ENCODE results near the gene IFNE.
"Not testable (repeated sequence)": the region's sequence is repeated elsewhere in the genome, so short reads cannot be mapped to it uniquely, and the experiment has no call there.

Gene IFNE

DNA sequence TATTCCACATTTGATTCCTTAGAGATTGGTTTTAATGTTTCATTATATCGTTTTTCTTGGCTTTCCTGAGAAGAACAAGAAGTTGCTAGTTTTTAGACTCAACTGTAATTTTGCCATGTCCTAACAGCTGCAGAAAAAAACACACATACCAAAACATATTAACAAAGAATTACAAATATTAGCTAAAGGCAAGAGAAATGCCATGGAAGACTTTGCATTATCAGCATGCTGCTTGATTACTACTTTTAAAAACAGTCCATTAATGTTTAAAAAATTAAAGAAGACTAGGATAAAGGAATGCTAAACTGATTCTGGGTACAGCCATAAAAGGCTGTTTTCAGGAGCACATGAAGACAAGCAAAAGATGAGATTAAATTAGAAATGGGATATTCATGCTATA, 20.5 kb upstream of the IFNE start:
- DNase-seq (ENCODE audit: low read depth) = no peak
- no peak overlapping the region for H3K4me3 ChIP-seq (ENCODE audit: low read depth, low read length)

DNA sequence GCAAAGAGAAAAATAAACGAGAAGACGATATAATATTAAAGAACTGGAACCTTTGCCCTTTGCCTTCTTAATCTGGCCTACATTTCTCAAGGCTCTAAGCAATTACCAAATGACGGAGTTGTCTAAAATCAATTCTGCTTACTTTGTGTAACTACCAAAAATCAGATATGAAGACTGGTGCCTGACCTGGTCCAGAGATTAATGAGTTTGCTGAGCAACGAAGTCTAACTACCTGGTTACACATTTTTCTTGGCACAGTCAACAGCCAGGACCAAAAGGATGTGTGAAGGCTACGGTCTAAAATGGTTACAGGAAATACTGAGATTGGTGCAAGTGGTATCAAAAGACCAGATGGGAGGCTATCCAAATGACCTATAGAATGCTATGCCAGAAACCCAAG, 17.8 kb upstream of the IFNE start:
- DNase-seq (ENCODE audit: low read depth) = no peak
- H3K4me3 ChIP-seq (ENCODE audit: low read depth, low read length) = no peak overlapping the region

DNA sequence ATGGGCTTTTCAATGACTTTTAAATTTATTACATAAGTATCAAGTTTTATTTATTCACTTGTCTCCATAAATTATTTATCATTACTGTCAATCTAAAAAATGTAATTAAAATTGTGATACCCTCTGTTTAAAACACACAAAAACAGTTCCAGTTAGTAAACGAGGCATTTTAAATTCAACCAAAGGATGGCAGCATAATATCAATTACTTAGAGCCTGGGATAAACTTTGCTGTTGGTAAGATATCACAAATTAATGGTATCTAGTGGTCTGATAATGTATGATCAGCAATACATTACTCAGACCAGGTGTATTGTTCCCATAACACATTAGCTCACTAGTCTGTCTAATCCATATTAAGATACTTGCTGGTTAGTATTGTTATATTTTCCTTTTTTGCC, 9.6 kb upstream of the IFNE start:
- DNase-seq (ENCODE audit: low read depth) = no peak
- H3K4me3 ChIP-seq (ENCODE audit: low read depth, low read length) = no peak overlapping the region

DNA sequence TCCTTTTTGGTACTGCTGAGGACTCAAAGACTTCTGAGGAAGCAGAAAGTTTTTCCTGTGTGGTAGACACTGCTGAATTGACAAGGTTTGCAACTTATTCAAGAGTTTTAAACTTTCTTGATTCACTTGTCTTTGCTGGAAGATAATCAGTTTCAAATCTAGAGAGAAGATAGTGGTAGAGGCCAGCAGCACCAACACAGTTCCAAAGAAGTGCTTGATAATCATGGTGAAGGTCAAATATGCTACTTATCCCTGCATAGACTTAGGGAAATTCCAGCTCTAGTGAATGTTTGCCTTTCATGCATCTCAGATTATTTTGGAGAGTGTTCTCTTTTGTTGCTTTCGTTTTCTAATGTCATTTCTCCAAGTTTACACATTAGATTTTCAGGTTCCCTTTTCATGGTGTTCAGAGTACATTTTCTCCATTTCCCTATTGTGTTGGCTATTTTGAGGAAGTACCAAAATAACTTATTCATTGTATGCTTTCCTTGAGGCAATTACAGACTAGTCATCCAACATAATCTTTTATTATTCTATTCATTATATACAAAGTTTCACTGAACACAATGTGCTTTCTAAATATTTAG, 550 bp downstream of the IFNE start:
- no peak for DNase-seq (ENCODE audit: low read depth)
- H3K4me3 ChIP-seq (ENCODE audit: low read depth, low read length) = no peak overlapping the region

DNA sequence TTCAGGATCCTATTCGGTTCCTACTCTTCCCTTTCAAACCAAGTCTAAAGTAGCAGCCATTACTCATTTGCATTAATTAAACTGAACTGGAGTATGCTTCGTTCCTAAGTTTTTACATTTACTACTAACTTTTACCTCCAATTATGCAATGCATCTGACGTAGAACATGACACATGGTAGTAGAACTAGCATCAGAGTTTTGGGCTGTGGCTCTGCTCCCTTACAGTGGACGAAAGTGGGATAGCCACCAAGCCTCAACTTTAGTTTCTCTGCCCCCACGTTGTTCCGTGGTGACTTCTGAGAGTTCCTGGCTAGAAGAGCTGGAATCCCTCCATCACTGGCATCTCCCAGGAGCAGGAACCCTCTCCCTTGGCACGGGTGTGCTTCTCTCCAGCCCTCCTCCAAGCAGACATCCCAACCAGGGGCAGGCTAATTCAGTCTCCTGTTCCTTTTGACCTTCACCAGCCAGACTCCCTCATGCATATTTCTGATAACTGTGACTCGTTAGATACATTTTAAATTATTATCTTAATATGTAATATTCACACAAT, 2.9 kb downstream of the IFNE start:
- no peak overlapping the region for H3K4me3 ChIP-seq (ENCODE audit: low read depth, low read length)
- no peak for DNase-seq (ENCODE audit: low read depth)

DNA sequence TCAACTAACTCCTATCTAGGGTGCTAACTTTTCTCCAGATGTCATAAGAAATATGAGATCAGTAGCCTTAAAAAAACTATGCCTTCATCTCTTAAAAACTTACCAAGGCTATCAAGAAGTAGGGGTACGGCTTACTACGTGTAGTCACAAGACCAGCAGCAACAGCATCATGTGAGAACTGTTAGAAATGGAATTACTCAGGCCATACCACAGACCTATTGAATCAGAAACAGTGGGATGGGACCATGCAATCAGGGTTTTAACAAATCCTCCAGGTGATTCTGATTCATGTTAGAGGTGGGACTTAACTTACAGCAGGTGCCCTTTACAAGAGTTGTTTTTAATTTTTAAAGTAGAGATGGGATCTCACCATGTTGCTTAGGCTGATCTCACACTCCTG, 4.6 kb downstream of the IFNE start:
- H3K4me3 ChIP-seq (ENCODE audit: low read depth, low read length) = no peak overlapping the region
- DNase-seq (ENCODE audit: low read depth) = no peak

DNA sequence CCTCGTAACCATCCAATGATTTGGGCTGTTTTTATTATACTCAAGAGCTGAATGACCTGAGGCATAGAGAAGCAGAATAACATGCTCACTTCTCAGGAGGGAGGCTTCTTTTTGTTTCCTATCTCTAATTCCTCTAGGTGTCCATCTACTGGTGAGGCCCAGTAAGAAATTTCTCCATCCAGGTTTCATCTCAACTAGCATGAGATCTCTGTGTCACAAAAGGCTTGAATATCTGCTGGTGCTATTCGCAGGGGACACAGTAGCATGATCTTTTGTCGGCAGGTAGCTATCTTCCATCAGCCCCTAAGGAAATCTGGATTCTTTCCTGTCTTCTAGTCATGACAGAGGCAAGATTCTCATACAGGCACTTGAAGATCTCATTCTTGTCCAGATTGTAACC, 8.9 kb downstream of the IFNE start:
- no peak overlapping the region for H3K4me3 ChIP-seq (ENCODE audit: low read depth, low read length)
- DNase-seq (ENCODE audit: low read depth) = no peak

DNA sequence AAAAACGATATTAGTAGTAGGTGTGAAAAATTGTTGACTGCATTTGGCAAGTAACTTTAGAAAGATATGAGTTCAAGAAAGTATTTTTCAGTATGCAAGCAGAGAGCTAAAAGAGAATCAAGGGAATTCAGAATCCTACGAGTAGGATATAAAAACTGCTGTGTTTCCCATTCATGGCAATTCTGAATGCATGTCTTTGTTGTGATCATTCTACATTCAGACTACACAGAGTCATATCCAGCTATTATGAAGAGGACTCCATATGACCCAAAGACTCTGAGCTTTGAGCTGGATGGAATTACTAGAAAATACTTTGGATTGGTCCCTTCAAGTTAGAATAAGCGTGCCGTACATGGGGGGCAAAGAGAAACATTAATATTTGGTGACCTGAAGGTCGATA, 12.0 kb downstream of the IFNE start:
- H3K4me3 ChIP-seq (ENCODE audit: low read depth, low read length) = no peak overlapping the region
- DNase-seq (ENCODE audit: low read depth) = no peak

DNA sequence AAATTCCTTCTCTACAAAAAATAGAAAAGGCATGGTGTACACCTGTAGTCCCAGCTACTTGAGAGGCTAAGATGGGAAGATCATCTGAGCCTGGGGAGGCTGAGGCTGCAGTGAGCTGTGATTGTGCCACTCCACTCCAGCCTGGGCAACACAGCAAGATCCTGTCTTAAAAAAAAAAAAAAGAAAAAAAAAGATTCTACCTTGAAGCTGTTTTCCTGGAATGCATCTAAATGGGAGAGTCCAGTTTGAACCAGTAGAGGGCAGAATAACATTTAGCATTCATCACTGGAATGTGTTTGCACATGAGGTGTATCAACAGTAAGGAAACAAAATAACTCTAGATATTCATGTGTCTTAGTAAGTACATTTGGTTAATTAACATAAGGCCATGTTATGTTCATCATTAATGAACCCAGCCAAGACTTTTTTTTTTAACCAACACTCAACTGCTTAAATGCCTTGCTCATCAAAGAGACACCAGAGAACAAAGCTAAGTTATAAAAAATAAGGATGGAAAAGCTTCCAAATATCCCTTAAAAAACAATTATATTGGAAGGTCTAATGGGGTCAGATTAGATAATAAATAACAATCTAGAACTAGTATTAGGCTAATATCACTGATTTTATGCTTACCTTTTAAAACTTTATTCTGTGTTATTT, 16.1 kb downstream of the IFNE start:
- DNase-seq (ENCODE audit: low read depth) = peak; percentile 38
- H3K4me3 ChIP-seq (ENCODE audit: low read depth, low read length) = no peak overlapping the region

DNA sequence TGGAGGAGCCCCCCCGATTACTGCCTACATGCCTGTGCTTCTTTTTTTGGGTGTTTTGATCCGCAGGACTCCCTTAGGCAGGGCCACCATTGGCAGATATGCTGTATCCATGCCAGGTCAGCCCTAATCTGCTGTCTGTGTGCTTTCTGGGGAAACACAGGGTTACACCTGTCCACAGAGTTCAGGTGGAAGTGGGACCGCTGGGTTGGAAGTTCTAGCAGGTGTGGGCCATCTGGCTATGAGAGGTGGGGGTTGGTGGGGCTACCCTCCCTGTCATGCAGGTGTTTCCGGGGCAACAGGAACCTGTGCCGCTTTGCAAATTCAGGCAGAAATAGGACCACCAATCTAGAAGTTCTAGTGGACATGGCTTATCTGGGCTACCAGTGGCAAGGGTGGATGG, 17.0 kb downstream of the IFNE start:
- DNase-seq (ENCODE audit: low read depth) = no peak
- no peak overlapping the region for H3K4me3 ChIP-seq (ENCODE audit: low read depth, low read length)

DNA sequence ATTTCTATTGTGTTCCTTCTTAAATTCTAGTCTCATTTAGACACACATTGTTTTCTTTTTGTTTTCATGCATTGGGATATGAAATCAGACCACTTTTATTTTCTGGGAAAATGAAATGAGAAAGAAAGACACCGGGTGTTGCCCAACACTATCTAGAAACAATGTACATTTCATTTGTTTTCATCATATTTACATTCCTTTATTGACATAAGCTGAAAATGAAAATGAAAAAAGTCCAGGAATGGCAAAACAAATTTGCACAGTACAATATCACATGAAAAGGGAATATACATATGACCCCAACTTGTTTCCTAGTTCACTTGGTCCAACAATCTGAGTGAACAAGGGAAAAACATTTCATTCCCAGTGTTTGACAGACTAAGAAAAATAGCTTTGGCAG, 20.7 kb downstream of the IFNE start:
- DNase-seq (ENCODE audit: low read depth) = no peak
- no peak overlapping the region for H3K4me3 ChIP-seq (ENCODE audit: low read depth, low read length)

DNA sequence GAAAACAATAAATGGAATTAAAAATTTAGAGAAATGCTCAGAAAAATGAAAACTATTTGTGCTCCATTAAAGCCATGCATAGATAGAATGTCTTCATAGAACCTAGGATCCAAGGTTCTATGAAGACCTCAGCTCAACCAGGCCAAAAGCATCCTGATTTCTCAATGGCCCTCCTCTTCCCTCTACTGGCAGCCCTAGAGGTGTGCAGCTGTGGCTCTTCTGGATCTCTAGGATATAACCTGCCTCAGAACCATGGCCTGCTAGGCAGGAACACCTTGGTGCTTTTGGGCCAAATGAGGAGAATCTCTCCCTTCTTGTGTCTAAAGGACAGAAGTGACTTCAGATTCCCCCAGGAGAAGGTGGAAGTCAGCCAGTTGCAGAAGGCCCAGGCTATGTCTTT, 26.8 kb downstream of the IFNE start:
- DNase-seq (ENCODE audit: low read depth) = no peak
- H3K4me3 ChIP-seq (ENCODE audit: low read depth, low read length) = no peak overlapping the region

DNA sequence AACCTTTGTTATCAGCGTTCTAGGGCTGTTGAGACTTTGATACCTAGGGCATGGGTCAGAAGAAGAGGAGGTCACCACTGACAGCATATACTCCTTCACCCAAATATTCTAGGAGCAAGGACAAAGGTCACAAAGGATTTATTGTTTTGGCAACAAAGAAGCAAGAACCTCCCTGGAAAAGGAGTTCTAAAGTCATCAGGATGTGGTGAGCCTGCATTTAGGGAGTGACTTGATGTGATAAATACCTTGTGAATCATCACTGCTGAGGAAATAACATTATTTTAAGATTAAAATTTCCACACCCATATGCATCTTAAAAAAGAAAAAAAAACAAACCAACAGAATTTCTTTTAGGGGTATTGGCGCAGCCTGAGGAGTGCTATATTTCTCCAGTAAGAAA, 28.0 kb downstream of the IFNE start:
- peak; percentile 22 for DNase-seq (ENCODE audit: low read depth)
- no peak overlapping the region for H3K4me3 ChIP-seq (ENCODE audit: low read depth, low read length)

DNA sequence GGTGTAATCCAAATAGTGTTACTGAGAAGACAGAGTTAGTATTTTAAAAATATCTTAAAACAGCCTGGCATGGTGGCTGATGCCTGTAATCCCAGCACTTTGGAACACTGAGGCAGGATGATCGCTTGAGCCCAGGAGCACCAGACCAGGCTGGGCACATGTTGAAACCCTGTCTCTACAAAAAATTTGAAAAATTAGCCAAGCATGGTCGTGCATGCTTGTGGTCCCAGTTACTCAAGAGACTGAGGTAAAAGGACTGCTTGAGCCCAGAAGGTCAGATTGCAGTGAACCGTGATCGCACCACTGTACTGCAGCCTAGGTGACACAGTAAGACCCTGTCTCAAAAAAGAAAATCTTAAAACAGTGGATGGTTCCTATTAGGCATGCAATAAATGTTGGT, 29.4 kb downstream of the IFNE start:
- DNase-seq (ENCODE audit: low read depth) = no peak
- no peak overlapping the region for H3K4me3 ChIP-seq (ENCODE audit: low read depth, low read length)

DNA sequence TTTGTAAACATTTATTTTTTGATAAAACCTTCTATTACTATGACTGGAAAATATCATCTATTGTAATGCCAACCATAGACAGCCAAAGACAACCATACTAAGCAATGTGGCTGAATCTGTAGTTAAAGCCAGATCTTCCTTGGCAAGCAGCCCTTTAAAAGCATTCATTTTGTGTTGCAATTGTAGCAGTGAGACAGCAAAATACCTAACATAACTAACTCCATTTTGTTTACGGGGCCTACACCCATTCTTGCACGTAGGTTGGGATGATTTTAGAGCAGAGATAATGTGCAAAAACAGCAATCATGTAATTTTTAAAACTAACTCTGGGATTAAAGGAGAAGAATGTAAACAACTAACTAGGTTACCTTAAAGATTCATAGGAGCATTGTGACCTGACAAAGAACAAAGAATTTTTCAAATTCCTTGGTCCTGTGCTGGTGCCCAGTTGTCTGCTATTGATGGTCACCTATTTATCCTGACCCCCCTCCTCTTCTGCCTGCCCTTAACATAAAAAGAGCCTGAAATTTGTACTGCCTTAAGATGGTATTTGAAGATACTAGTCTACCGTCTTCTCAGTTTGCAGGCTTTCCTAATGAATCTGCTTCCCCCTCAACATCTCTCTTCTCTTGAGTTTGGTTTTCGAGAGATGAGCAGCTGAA, 31.2 kb downstream of the IFNE start:
- DNase-seq (ENCODE audit: low read depth) = peak; percentile 5

DNA sequence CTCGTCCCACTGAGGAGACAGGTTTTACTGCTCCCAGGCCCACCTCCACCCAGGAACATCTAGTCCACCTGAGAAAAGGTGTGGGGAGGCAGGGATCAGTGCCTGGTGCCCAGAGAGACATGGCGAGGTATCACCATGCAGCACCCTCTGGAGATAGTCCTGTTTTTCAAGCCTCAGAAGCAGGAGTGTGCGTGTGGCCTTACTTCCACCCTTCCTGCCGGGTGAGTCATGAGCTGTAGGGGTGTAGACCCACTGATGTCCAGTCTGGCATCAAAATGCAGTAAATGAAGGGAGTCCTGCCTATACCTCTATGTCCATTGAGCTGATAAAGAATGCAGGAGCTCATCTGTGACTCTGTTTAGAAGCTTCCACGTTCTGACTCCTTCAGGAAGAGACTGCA, 32.8 kb downstream of the IFNE start:
- not testable (repeated sequence) for DNase-seq (ENCODE audit: low read depth); H3K4me3 ChIP-seq (ENCODE audit: low read depth, low read length)

More for the DNA sequence above, 31.2 kb downstream of the IFNE start:
- H3K4me3 ChIP-seq (ENCODE audit: low read depth, low read length) = no peak overlapping the region

DNA sequence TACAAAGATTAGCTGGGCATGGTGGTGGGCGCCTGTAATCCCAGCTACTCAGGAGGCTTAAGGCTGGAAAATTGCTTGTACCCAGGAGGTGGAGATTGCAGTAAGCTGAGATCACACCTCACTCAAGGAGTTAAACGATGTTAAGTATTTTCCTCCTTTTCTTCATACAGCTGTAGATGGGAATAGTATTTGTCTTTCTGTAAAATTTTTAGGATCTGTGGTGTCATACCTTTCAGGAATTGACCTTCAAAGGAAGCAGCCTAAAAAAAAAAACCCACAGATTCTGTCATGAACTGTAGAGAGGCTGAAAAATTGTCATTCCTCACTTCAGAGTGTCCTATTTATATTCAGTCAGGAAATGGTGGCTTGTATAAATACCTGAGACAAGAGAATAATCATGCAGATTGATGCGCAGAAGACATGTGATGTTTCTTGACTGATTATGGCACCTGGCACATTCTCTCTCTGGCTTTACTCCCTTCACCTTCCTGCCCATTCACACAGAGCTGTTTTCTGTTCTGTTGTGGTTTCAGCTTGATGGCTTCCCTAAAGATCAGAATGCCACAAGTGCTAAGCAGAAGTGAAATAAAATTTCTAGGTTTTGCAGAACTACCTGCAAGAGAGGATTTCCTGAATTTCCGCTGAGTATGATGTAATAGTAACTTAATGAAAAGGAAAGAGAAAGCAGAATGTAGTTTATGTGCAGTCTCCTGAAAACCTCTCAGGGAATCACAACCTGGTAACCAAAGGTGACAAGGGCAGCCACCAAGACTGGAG, 38.1 kb downstream of the IFNE start:
- no peak for DNase-seq (ENCODE audit: low read depth)
- H3K4me3 ChIP-seq (ENCODE audit: low read depth, low read length) = no peak overlapping the region

DNA sequence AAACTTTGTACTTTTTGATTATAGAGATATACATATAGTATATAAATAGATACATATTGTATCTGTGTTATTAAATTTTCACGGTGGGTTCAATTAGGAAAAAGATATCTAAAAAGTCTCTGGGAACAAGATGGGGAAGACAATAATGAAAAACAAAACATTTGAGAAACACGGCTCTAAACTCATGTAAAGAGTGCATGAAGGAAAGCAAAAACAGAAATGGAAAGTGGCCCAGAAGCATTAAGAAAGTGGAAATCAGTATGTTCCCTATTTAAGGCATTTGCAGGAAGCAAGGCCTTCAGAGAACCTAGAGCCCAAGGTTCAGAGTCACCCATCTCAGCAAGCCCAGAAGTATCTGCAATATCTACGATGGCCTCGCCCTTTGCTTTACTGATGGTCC, 42.0 kb downstream of the IFNE start, which contains the start of gene IFNA1:
IFNA1 (plus strand) TSS at position 301 of the 400 bp plus-strand sequence; CDS start at position 370, 69 bp downstream.
- DNase-seq (ENCODE audit: low read depth) = no peak
- H3K4me3 ChIP-seq (ENCODE audit: low read depth, low read length) = no peak within 1 kb of the TSS

DNA sequence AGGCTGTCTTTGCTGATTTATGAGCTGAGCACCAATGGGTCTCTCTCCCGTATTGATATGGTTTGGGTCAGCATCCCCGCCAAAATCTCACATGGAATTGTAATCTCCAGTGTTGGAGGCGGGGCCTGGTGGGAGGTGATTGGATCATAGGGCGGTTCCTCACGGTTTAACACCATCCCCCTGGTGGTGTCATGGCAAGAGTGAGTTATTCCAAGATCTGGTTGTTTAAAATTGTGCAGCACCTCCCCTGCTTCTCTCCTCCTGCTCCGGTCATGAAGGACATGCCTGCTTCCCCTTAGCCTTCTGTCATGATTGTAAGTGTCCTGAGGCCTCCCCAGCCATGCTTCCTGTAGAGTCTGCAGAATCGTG, 47.1 kb downstream of the IFNE start:
- not testable (repeated sequence) for DNase-seq (ENCODE audit: low read depth); H3K4me3 ChIP-seq (ENCODE audit: low read depth, low read length)

All from skeletal muscle cell (primary cell).